Hepatic stellate cell (primary cell): ENCODE data around the gene CRYBA1.
"Not testable (repeated sequence)": the region's sequence is repeated elsewhere in the genome, so short reads cannot be mapped to it uniquely, and the experiment has no call there.

Experiments used
- DNase-seq: peaks from one replicate; pipeline ENCODE4 v3.0.0; 2011; ENCODE audit warnings: low spot score

CRYBA1 gene

DNA sequence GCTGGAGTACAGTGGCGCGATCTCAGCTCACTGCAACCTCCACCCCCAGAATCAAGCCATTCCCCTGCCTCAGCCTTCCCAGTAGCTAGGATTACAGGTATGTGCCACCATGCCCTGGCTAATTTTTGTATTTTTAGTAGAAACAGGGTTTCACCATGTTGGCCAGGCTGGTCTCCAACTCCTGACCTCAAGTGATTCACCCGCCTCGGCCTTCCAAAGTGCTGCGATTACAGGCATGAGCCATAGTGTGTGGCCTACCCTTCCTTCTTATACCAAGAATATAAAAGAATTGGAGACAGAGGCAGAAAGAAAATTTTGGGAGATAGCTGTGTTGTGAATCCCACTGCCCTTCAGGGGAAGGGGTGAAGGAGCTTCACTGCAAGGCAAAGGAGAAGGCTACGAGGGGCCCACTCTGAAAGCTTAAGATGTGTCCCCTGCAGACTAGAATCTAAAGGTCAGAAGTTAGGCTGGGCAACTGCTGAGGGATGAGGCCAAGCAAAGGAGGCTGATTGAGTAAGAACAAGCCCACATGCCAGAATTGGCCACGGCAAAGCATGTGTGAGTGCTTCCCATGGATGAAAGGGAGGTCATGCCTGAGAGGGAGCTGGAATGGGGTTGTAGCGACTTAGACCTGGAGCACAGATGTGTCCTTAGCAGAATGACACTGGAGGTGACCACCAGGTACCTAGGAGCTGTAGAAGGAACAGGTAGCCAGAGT is 8.4 kb upstream of the CRYBA1 start:
- DNase-seq, result no peak

DNA sequence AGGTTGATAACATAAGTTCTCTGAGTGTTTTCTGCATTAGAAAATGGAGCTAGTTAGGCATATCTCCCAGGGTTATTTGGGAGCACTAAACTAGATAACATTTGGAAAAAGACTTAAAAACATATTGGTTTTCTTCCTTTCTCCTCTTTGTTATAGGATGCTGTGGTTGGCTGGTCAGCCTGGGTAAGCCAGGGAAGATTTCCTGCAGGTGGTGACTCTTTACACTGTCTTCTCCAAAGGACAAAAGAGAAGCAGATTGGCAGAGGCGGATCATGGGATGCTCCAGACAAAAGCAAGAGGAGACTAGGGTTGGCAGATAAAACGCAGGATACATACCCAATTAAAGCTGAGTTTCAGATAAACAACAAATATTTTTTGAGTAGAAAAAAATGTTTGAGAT is 6.2 kb upstream of the CRYBA1 start:
- DNase-seq, result no peak

GRCh38 chr17:29240968-29241963 is 5.4 kb upstream of the CRYBA1 start:
- peak; percentile 91 for DNase-seq

- no peak for DNase-seq
Measured at GRCh38 chr17:29242051-29242450, 4.6 kb upstream of the CRYBA1 start.

- no peak for DNase-seq
Measured at GRCh38 chr17:29242790-29243189, 3.9 kb upstream of the CRYBA1 start.

GRCh38 chr17:29243792-29244191 is 2.9 kb upstream of the CRYBA1 start:
- DNase-seq, result peak; percentile 35

DNA sequence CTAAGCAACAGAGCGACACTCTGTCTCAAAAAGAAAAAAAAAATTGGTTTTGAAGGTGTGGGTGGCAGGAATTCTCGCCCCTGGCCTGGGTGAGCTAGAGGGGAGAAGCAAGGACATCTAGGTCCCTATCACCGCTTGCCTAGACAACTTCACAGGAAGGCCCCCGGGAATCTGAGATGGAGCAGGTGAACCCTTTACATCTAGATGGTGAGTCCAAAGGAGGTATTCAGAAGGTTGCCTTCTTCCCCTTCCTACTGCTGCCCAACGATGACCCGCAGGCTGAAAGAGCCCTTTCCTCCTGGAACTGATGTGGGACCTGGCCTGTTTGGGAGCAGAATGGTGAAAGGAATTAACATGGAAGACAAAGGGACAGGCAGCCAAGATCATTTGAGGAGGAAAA is 1.3 kb upstream of the CRYBA1 start:
- no peak for DNase-seq

GRCh38 chr17:29247219-29247618 is 560 bp downstream of the CRYBA1 start:
- DNase-seq, result no peak

DNA sequence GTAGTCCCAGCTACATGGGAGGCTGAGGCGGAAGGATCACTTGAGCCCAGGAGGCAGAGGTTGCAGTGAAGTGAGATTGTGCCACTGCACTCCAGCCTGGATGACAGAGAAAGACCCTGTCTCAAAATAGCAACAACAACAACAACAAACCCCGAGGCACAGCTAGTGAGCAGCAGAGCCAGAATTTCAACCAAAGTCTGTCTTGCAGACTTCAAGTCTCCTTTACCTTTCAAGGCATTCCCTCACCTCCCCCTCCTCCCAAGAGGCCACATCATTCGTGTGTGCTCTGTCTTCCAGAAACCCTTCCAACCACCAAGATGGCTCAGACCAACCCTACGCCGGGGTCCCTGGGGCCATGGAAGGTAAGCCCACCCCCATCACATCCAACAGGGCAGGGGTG is 2.2 kb downstream of the CRYBA1 start:
- no peak for DNase-seq

- DNase-seq, result peak; percentile 46
Measured at GRCh38 chr17:29250666-29251065, 4.0 kb downstream of the CRYBA1 start.

- DNase-seq, result no peak
Measured at GRCh38 chr17:29251184-29251583, 4.5 kb downstream of the CRYBA1 start.

GRCh38 chr17:29252101-29252791 is 5.6 kb downstream of the CRYBA1 start:
- DNase-seq, result peak; percentile 24

GRCh38 chr17:29253037-29253436 is 6.4 kb downstream of the CRYBA1 start:
- no peak for DNase-seq

GRCh38 chr17:29255926-29256522 is 9.4 kb downstream of the CRYBA1 start:
- DNase-seq, result no peak

GRCh38 chr17:29256735-29257466 is 10.2 kb downstream of the CRYBA1 start:
- DNase-seq, result no peak

DNA sequence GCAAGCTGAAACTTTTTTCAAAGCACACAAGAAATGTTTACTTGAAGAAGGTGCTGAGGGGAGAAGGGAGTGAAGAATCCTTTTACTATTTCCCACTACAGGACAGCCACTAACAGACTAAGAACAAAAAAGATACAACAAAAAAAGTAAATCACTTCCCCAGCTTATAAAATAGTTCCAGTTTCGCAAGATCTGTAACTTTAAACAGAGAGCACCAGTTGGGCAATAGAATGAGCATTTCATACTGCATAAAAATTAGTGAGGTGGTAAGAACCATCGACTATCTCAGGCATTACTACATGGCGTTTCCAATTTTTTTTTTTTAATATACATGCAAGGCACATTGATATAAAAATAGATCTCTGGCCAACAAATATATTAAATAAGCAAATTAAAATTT is 11.1 kb downstream of the CRYBA1 start:
- DNase-seq, result no peak

GRCh38 chr17:29263916-29264315 is 17.3 kb downstream of the CRYBA1 start:
- DNase-seq, result no peak

DNA sequence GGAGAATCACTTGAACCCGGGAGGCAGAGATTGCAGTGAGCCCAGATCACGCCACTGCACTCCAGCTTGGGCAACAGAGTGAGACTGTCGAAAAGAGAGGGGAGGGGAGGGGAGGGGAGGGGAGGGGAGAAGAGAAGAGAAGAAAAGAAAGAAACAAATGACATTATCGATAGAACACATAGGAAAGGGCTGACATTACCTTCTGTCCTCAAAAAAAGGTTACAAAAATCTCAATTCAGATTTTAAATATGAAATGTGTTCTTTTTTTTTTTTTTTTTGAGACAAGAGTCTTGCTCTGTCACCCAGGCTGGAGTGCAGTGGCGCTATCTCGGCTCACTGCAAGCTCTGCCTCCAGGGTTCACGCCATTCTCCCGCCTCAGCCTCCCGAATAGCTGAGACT is 25.3 kb downstream of the CRYBA1 start:
- not testable (repeated sequence) for DNase-seq

- DNase-seq, result no peak
Measured at GRCh38 chr17:29273924-29274323, 27.3 kb downstream of the CRYBA1 start.

- no peak for DNase-seq
Measured at GRCh38 chr17:29278692-29279091, 32.0 kb downstream of the CRYBA1 start.

DNA sequence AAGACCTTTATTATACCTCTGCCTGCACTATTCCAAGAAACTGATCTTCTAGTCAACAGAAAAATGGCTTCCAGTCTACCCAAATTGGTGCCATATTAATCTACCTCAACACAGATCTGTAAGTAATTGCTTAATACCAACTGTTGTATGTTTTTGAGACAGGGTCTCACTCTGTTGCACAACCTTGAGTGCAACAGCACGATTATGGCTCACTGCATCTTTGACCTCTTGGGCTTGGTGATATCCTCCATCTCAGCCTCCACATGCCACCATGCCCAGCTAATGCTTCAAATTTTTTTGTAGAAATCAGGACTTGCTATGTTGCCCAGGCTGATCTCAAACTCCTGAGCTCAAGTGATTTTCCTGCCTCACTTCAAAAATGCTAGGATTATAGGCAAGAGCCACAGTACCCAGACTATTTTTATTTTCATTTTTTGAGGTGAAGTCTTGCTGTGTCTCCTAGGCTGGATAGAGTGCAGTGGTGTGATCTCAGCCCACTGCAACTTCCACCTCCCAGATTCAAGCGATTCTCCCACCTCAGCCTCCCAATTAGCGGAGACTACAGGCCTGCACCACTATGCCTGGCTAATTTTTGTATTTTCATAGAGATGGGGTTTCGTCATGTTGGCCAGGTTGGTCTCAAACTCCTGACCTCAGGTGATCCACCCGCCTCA is 32.9 kb downstream of the CRYBA1 start:
- DNase-seq, result no peak
